Hepatocyte (in vitro differentiated cells): ENCODE results near the gene R3HDM4. TPM values are rescaled to one million over a fixed set of nuclear protein-coding genes. Genes with fewer than 3 reads are reported as not detected.
A peak's percentile ranks its signal among the peaks of the same experiment; 100 is the strongest.

ENCODE experiments used
- DNase-seq: peaks from one replicate; pipeline ENCODE4 v3.0.0-alpha.2; 2016; ENCODE audit warnings: low spot score
- H2AFZ ChIP-seq: fragments of 200-600 bp; sonication (generic); 2 replicates; pipeline ENCODE4 v1.6.0; 2016; ENCODE audit warnings: antibody characterized with exemption, mild to moderate bottlenecking
- H3K27ac ChIP-seq: fragments of 200-600 bp; sonication (generic); 2 replicates; pipeline ENCODE4 v1.5.1; 2016; ENCODE audit warnings: mild to moderate bottlenecking
- H3K27me3 ChIP-seq: fragments of 200-600 bp; sonication (generic); 2 replicates; pipeline ENCODE4 v1.6.1; 2016
- H3K36me3 ChIP-seq: fragments of 200-600 bp; sonication (generic); replicated peaks from 2 replicates; pipeline ENCODE4 v1.5.1; 2016; ENCODE audit warnings: low read depth; ENCODE audit not compliant: insufficient read depth
- H3K4me1 ChIP-seq: fragments of 200-600 bp; sonication (generic); 2 replicates; pipeline ENCODE4 v1.5.1; 2016; ENCODE audit warnings: mild to moderate bottlenecking, moderate library complexity; ENCODE audit not compliant: insufficient read depth
- H3K4me2 ChIP-seq: fragments of 200-600 bp; sonication (generic); 2 replicates; pipeline ENCODE4 v1.6.0; 2016
- H3K4me3 ChIP-seq: fragments of 200-600 bp; sonication (generic); 2 replicates; pipeline ENCODE4 v1.5.1; 2016; ENCODE audit warnings: mild to moderate bottlenecking
- H3K79me2 ChIP-seq: fragments of 200-600 bp; sonication (generic); 2 replicates; pipeline ENCODE4 v1.6.0; 2017; ENCODE audit warnings: mild to moderate bottlenecking
- H3K9me2 ChIP-seq: fragments of 200-600 bp; sonication (generic); replicated peaks from 2 replicates; pipeline ENCODE4 v1.6.0; 2017; ENCODE audit warnings: mild to moderate bottlenecking; ENCODE audit not compliant: insufficient read depth
- H3K9me3 ChIP-seq: fragments of 200-600 bp; sonication (generic); 2 replicates; pipeline ENCODE4 v1.5.1; 2016; ENCODE audit warnings: low read depth, mild to moderate bottlenecking
- H4K20me1 ChIP-seq: fragments of 200-600 bp; sonication (generic); 2 replicates; pipeline ENCODE4 v1.6.0; 2016; ENCODE audit warnings: mild to moderate bottlenecking; ENCODE audit not compliant: insufficient read depth, poor library complexity, severe bottlenecking
- EZH2 ChIP-seq: fragments of 200-600 bp; sonication (generic); IDR thresholded peaks from 2 replicates; pipeline ENCODE4 v1.6.1; 2016; ENCODE audit warnings: antibody characterized with exemption, mild to moderate bottlenecking, borderline replicate concordance
- EZH2phosphoT487 ChIP-seq: fragments of 200-600 bp; sonication (generic); IDR thresholded peaks from one replicate; pipeline ENCODE4 v1.6.1; 2018; ENCODE audit warnings: antibody characterized with exemption, mild to moderate bottlenecking, low read depth, moderate library complexity; ENCODE audit not compliant: unreplicated experiment, severe bottlenecking
- WGBS: methylation state at CpG from one replicate; pipeline ENCODE4 v1.1.6; 2016; ENCODE audit warnings: low lambda C conversion rate; ENCODE audit errors: missing lambda C conversion rate; 5-methylcytosine and 5-hydroxymethylcytosine counted together
- polyA plus RNA-seq: library from polyadenylated mRNA; unstranded; fragments of >200 nt; fragmentation: Nextera tagmentation; extraction: Ambion mirVana; gene quantifications from 2 replicates; pipeline ENCODE4 v1.2.1, GENCODE V29; 2016
- total RNA-seq: library from RNA; depleted of rRNA; stranded (reverse); fragments of >200 nt; gene quantifications from 2 replicates; pipeline ENCODE4 v1.2.3, GENCODE V29; 2014
- TF ChIP-seq, protein P1 (sequence below): fragments of 200-600 bp; sonication (generic); IDR thresholded peaks from 2 replicates; pipeline ENCODE4 v1.5.1; 2016; ENCODE audit warnings: antibody characterized with exemption, mild to moderate bottlenecking; ENCODE audit not compliant: poor library complexity

R3HDM4 gene
- total and polyA plus RNA-seq, 2 experiments from 2014 or later = 44.1 to 86.6 TPM

DNA sequence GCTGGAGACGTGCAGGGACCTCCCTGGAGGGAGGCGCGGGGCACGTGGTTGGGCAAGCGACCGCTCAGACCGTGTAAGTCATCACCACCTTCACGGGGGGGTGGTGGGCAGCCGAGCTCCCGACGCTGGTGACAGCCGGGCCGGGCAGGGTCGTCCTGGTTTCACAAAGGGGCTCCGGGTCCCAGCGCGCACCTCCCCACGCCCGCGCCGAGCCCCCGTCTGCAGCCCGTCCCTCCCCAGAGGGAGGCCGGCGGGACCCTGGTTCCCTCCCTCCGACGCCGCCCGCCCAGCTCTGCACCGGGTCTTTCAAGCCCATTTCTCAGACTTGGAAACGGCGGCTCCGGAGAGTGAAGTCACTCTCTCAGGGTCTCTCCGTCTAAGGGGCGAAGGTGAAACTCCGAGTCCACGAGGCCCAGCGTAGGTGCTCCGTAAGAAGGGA lies 12.1 kb upstream of the R3HDM4 start:
- peak overlapping the region; percentile 64 for H2AFZ ChIP-seq

DNA sequence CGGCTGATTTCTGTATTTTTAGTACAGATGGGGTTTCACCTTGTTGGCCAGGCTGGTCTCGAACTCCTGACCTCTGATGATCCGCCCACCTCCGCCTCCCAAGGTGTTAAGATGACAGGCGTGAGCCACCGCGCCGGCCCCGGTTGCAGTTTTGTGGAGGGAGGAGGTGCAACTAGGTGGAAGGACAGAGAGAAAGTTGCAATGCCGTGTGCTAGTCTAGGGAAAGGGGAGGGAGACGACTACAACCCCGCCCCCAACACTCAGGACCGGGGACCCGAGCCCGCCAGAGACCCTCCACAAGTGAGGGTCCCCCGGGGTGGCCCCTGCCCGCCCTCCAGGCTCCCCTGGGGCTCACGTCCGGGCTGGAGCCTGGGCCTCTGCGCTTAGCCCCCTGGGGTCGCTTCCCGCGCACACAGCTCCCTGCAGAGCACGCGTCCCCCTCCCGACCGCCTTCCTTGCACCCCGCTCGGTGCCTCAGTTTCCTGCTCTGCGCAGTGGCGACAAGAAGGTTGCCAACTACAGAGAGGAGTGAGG lies 11.6 kb upstream of the R3HDM4 start:
- Histone ChIP-seq H2AFZ (peak overlapping the region; percentile 64), H3K4me2 (peak overlapping the region; percentile 89), H3K4me3 (peak overlapping the region; percentile 70), H4K20me1 (peaks cover 19% of the 10 kb centered on the region), H3K9me3 (no peaks in the 10 kb centered on the region), H3K27ac (peak overlapping the region; percentile 96), H3K27me3 (peaks cover 9% of the 10 kb centered on the region), H3K9me2 (no peaks in the 10 kb centered on the region), H3K79me2 (peaks cover 51% of the 10 kb centered on the region), H3K4me1 (peaks cover 13% of the 10 kb centered on the region), H3K36me3 (no peaks in the 10 kb centered on the region)
- DNase-seq = no peak
- TF ChIP-seq EZH2phosphoT487 (no peak), EZH2 (no peak)
- TF ChIP-seq, protein P1, sequence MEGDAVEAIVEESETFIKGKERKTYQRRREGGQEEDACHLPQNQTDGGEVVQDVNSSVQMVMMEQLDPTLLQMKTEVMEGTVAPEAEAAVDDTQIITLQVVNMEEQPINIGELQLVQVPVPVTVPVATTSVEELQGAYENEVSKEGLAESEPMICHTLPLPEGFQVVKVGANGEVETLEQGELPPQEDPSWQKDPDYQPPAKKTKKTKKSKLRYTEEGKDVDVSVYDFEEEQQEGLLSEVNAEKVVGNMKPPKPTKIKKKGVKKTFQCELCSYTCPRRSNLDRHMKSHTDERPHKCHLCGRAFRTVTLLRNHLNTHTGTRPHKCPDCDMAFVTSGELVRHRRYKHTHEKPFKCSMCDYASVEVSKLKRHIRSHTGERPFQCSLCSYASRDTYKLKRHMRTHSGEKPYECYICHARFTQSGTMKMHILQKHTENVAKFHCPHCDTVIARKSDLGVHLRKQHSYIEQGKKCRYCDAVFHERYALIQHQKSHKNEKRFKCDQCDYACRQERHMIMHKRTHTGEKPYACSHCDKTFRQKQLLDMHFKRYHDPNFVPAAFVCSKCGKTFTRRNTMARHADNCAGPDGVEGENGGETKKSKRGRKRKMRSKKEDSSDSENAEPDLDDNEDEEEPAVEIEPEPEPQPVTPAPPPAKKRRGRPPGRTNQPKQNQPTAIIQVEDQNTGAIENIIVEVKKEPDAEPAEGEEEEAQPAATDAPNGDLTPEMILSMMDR = no peak
- 12% methylated on average over 15 of the region's 31 CpGs for WGBS

More for the DNA sequence above, 12.1 kb upstream of the R3HDM4 start:
- WGBS = 0% methylated on average over 13 of the region's 39 CpGs
- Histone ChIP-seq H3K4me2 (peak overlapping the region; percentile 89), H3K9me3 (no peaks in the 10 kb centered on the region), H3K4me1 (peaks cover 13% of the 10 kb centered on the region), H3K4me3 (peak overlapping the region; percentile 70), H3K27me3 (peaks cover 5% of the 10 kb centered on the region), H3K36me3 (no peaks in the 10 kb centered on the region), H4K20me1 (peaks cover 23% of the 10 kb centered on the region), H3K9me2 (no peaks in the 10 kb centered on the region), H3K79me2 (peaks cover 56% of the 10 kb centered on the region), H3K27ac (peak overlapping the region; percentile 96)
- DNase-seq = no peak
- TF ChIP-seq EZH2 (no peak), EZH2phosphoT487 (no peak)
- TF ChIP-seq, protein P1 = no peak

DNA sequence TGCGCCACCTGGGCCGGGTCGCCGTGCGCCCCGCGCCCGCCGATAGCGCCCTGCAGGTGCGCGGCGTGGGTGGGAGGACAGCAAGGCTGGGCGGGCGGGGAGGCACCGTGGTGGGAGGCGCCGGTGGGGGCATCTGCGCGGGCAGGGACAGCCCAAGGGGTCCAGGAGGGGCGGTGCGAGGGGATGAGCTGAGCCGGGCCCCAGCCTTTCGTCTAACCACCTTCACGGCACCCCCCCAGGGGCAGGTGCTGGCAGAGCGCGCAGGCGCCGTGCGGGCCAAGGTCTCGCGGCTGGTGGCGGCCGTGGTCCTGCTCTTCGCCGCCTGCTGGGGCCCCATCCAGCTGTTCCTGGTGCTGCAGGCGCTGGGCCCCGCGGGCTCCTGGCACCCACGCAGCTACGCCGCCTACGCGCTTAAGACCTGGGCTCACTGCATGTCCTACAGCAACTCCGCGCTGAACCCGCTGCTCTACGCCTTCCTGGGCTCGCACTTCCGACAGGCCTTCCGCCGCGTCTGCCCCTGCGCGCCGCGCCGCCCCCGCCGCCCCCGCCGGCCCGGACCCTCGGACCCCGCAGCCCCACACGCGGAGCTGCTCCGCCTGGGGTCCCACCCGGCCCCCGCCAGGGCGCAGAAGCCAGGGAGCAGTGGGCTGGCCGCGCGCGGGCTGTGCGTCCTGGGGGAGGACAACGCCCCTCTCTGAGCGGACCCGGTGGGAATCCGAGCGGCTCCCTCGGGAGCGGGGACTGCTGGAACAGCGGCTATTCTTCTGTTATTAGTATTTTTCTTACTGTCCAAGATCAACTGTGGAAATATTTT lies 7.2 kb upstream of the R3HDM4 start:
- TF ChIP-seq EZH2 (no peak), EZH2phosphoT487 (no peak)
- TF ChIP-seq, protein P1 = no peak
- peak; percentile 77 for DNase-seq
- H3K9me3 ChIP-seq = no peaks in the 10 kb centered on the region
- no peak overlapping the region for H3K27ac ChIP-seq
- peaks cover 16% of the 10 kb centered on the region for H3K79me2 ChIP-seq
- no peak overlapping the region for H2AFZ ChIP-seq
- no peaks in the 10 kb centered on the region for H3K36me3 ChIP-seq
- H3K27me3 ChIP-seq = peaks cover 34% of the 10 kb centered on the region
- no peaks in the 10 kb centered on the region for H4K20me1 ChIP-seq
- no peaks in the 10 kb centered on the region for H3K9me2 ChIP-seq
- H3K4me3 ChIP-seq = peak overlapping the region; percentile 4
- peaks cover 32% of the 10 kb centered on the region for H3K4me1 ChIP-seq
- H3K4me2 ChIP-seq = peak overlapping the region; percentile 94
- 4% methylated on average over 62 of the region's 84 CpGs for WGBS
